Tibial nerve (tissue), 3 donors: ENCODE results near the gene CEP63.

Experiments used
- CTCF ChIP-seq, 5 experiments: fragments of 200-600 bp in 3 of 5; fragments of 450-650 bp in 2 of 5; sonication (generic) in 3 of 5; IDR thresholded peaks; one replicate each; pipeline ENCODE4 v1.5.1; 2016 to 2019; ENCODE audit warnings: antibody characterized with exemption in 5 of 5, mild to moderate bottlenecking in 3 of 5, moderate library complexity in 2 of 5
- POLR2A ChIP-seq, 2 donors: fragments of 450-650 bp; IDR thresholded peaks; one replicate each; pipeline ENCODE4 v1.6.1; 2017; ENCODE audit warnings: antibody characterized with exemption in 2 of 2, mild to moderate bottlenecking in 2 of 2, moderate library complexity in 2 of 2

- TF ChIP-seq CTCF (IDR thresholded peaks at IDR 0.05) (peak; percentile 69 to 91 (median 82)), POLR2A (IDR thresholded peaks at IDR 0.05) (no peak)
These were observed 11.8 kb upstream of the CEP63 start for GRCh38 chr3:134473868-134474546.
